Measurements from ENCODE around the gene NMBR.
"Not testable (repeated sequence)": the region's sequence is repeated elsewhere in the genome, so short reads cannot be mapped to it uniquely, and the experiment has no call there.

The NMBR gene

GRCh38 chr6:142088858-142089216 lies 58.1 kb downstream of the NMBR start:
- H3K4me3 ChIP-seq (ENCODE audit: low read length): no peak overlapping the region
- TF ChIP-seq CTCF (conservative IDR thresholded peaks at IDR 0.05; ENCODE audit: low read length): no peak
- DNase-seq (ENCODE audit: low read depth): peak; percentile 28

GRCh38 chr6:142087950-142088857 lies 58.7 kb downstream of the NMBR start:
- H3K4me3 ChIP-seq (ENCODE audit: low read length): no peak overlapping the region
- TF ChIP-seq CTCF (conservative IDR thresholded peaks at IDR 0.05; ENCODE audit: low read length): no peak
- no peak for DNase-seq (ENCODE audit: low read depth)

GRCh38 chr6:142079130-142079529 lies 67.8 kb downstream of the NMBR start:
- H3K4me3 ChIP-seq (ENCODE audit: low read length): no peak overlapping the region
- TF ChIP-seq CTCF (conservative IDR thresholded peaks at IDR 0.05; ENCODE audit: low read length): no peak
- no peak for DNase-seq (ENCODE audit: low read depth)

- no peak overlapping the region for H3K4me3 ChIP-seq (ENCODE audit: low read length)
- TF ChIP-seq CTCF (conservative IDR thresholded peaks at IDR 0.05; ENCODE audit: low read length): no peak
- DNase-seq (ENCODE audit: low read depth): no peak
Measured at GRCh38 chr6:142075516-142076101, 71.3 kb downstream of the NMBR start.

- no peak for TF ChIP-seq CTCF (conservative IDR thresholded peaks at IDR 0.05; ENCODE audit: low read length)
- DNase-seq (ENCODE audit: low read depth): no peak
- no peak overlapping the region for H3K4me3 ChIP-seq (ENCODE audit: low read length)
Measured at GRCh38 chr6:142074516-142074915, 72.4 kb downstream of the NMBR start.

GRCh38 chr6:142071981-142072380 lies 74.9 kb downstream of the NMBR start:
- no peak for TF ChIP-seq CTCF (conservative IDR thresholded peaks at IDR 0.05; ENCODE audit: low read length)
- no peak for DNase-seq (ENCODE audit: low read depth)
- no peak overlapping the region for H3K4me3 ChIP-seq (ENCODE audit: low read length)

GRCh38 chr6:142068416-142068815 lies 78.5 kb downstream of the NMBR start:
- no peak for TF ChIP-seq CTCF (conservative IDR thresholded peaks at IDR 0.05; ENCODE audit: low read length)
- no peak overlapping the region for H3K4me3 ChIP-seq (ENCODE audit: low read length)
- no peak for DNase-seq (ENCODE audit: low read depth)

- not testable (repeated sequence) for DNase-seq (ENCODE audit: low read depth); H3K4me3 ChIP-seq (ENCODE audit: low read length)
Measured at GRCh38 chr6:142062861-142063260, 84.1 kb downstream of the NMBR start.
